Heart left ventricle (tissue), 13 donors: ENCODE measurements around the gene DNAJB2.

Source experiments
- CTCF ChIP-seq, 12 donors: fragments of 200-600 bp; sonication (generic) in 4 of 12; IDR thresholded peaks; one replicate each; pipeline versions ENCODE4 v1.5.0 to v1.8.0; 2018 to 2022; ENCODE audit warnings: antibody characterized with exemption in 12 of 12, mild to moderate bottlenecking in 5 of 12
- POLR2A ChIP-seq, 2 donors: fragments of 450-650 bp; IDR thresholded peaks; one replicate each; pipeline ENCODE4 v1.6.1; 2017; ENCODE audit warnings: antibody characterized with exemption in 2 of 2, mild to moderate bottlenecking in 2 of 2, moderate library complexity in 2 of 2
- donor health status: ischemic (EF 13 %, LVEDD 7.1; RV severe dilation, severe dysfunction).
- donor health status: DM: no; HTN: yes; CAD: no.
- donor health status: DM: no; HTN: no; CAD: no.
- donor health status: ischemic (EF 25% LVEDD 6.9; RV normal size, moderate dysfunction).
- donor health status: ischemic (EF 25% LVEDD 5.7; RV mildly dilated, moderate dysfunction).
- donor health status: ischemic (EF 35%, LVEDD 5.7; RV mildly dilated, moderate dysfunction).
- donor health status: nonischemic (EF 11% LVEDD 7.7; RV severe dilation, severe dysfunction).
- donor health status: DM: yes; HTN: yes; CAD: no.
- donor health status: PGD.
- donor health status: ischemic (EF 29% LVEDD 5.4; RV normal size, mild dysfunction).
- donor health status: nonischemic (EF 23%, LVEDD 6.1; RV moderate dilation, normal function).

GRCh38 chr2:219306047-219306446, 26.9 kb downstream of the DNAJB2 start:
- no peak for TF ChIP-seq CTCF (IDR thresholded peaks at IDR 0.05)
- no peak for TF ChIP-seq POLR2A (IDR thresholded peaks at IDR 0.05)
